Psoas muscle (tissue), 8 donors: Measurements from ENCODE around the gene KAZN. TPM values are rescaled to one million over a fixed set of nuclear protein-coding genes. Genes with fewer than 3 reads are reported as not detected.

Experiments
- ATAC-seq, 4 donors: fragments of 200-7000 bp; cut with Tn5 transposase; one replicate each; pipeline ENCODE4 v1.9.1; 2020; ENCODE audit warnings: moderate library complexity in 3 of 4, mild to moderate bottlenecking in 2 of 4
- DNase-seq, 2 donors: peaks; one replicate each; pipeline ENCODE4 v3.0.0-alpha.2; 2020
- H3K27ac ChIP-seq: fragments of 200-600 bp; one replicate; pipeline ENCODE4 v1.8.0; 2022
- H3K27me3 ChIP-seq, 3 donors: fragments of 200-600 bp in 1 of 3; one replicate each; pipeline versions ENCODE4 v1.6.1 to v1.8.0; 2013 to 2022; ENCODE audit warnings: low read length in 2 of 3, mild to moderate bottlenecking in 2 of 3, moderate library complexity in 1 of 3; ENCODE audit not compliant: insufficient read depth in 3 of 3
- H3K36me3 ChIP-seq, 2 donors: fragments of 200-600 bp in 1 of 2; one replicate each; pipeline versions ENCODE4 v1.6.1 to v1.8.0; 2013 to 2022; ENCODE audit warnings: low read depth in 1 of 2, mild to moderate bottlenecking in 1 of 2, moderate library complexity in 1 of 2; ENCODE audit not compliant: insufficient read depth in 1 of 2
- H3K4me1 ChIP-seq: fragments of 200-600 bp; one replicate; pipeline ENCODE4 v1.8.0; 2022
- H3K4me3 ChIP-seq: fragments of 200-600 bp; one replicate; pipeline ENCODE4 v1.8.0; 2022; ENCODE audit warnings: mild to moderate bottlenecking
- H3K9me3 ChIP-seq: fragments of 200-600 bp; one replicate; pipeline ENCODE4 v1.8.0; 2022
- WGBS, 3 donors: extraction: QIAGEN DNeasy Blood & Tissue Kit; methylation state at CpG; one replicate each; pipeline versions ENCODE4 v1.1.6 to v1.1.7; 2013; 5-methylcytosine and 5-hydroxymethylcytosine counted together
- intact Hi-C, 2 donors: fragments of 100-400 bp; cut with DNase I; formaldehyde crosslinking; loops; one replicate each; pipeline versions ENCODE4 v1.11.0 to v1.14.2; 2022
- polyA plus RNA-seq, 3 donors: library from polyadenylated mRNA; stranded (reverse); fragments of 200-250 nt; gene quantifications; one replicate each; pipeline ENCODE4 v1.2.3, GENCODE V29; 2013
- total RNA-seq, 4 donors: library from RNA; stranded (reverse); fragmentation: NEBNext Ultra II Directional in 2 of 4; extraction: Animal tissue kit (Norgen Biotek cat#: 25700) in 2 of 4; gene quantifications; one replicate each; pipeline versions ENCODE4 v1.2.1 to v1.2.4, GENCODE V29; 2021 to 2023
- TF ChIP-seq, protein P1 (sequence below): fragments of 200-600 bp; IDR thresholded peaks from one replicate; pipeline ENCODE4 v1.8.0; 2022; ENCODE audit warnings: antibody characterized with exemption
- donor health status: healthy with polysubstance abuse.
- donor health status: DM: no; HTN: no; CAD: no; lungs with moderate emphysema.
- donor health status: Bipolar disorder and iron deficiency.
- donor health status: healthy.
- donor health status: DM: yes; HTN: yes; CAD: no.
- donor health status: DM: no; HTN: no; CAD: no.
- donor health status: DM: no; HTN: no; CAD: no.
- donor health status: DM: yes; HTN: yes; CAD: no.

Gene KAZN
- total and polyA plus RNA-seq, 7 donors = 0.23 to 2.3 (median 0.97) TPM

- Histone ChIP-seq H3K27ac (no peak overlapping the region), H3K9me3 (no peaks in the 10 kb centered on the region), H3K27me3 (peaks cover 0 to 3% (median 0%) of the 10 kb centered on the region in 3 donors), H3K36me3 (no peaks in the 10 kb centered on the region), H3K4me1 (no peaks in the 10 kb centered on the region), H3K4me3 (no peak overlapping the region)
- ATAC-seq (no peak), DNase-seq (no peak)
- TF ChIP-seq, protein P1, sequence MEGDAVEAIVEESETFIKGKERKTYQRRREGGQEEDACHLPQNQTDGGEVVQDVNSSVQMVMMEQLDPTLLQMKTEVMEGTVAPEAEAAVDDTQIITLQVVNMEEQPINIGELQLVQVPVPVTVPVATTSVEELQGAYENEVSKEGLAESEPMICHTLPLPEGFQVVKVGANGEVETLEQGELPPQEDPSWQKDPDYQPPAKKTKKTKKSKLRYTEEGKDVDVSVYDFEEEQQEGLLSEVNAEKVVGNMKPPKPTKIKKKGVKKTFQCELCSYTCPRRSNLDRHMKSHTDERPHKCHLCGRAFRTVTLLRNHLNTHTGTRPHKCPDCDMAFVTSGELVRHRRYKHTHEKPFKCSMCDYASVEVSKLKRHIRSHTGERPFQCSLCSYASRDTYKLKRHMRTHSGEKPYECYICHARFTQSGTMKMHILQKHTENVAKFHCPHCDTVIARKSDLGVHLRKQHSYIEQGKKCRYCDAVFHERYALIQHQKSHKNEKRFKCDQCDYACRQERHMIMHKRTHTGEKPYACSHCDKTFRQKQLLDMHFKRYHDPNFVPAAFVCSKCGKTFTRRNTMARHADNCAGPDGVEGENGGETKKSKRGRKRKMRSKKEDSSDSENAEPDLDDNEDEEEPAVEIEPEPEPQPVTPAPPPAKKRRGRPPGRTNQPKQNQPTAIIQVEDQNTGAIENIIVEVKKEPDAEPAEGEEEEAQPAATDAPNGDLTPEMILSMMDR = no peak
- WGBS, 3 donors = 70 to 81% (median 73%) methylated on average over 10 of the region's 10 CpGs
- intact Hi-C loops = no loop called here
Measured at GRCh38 chr1:14679027-14679688, 80.7 kb downstream of the KAZN start.

DNA sequence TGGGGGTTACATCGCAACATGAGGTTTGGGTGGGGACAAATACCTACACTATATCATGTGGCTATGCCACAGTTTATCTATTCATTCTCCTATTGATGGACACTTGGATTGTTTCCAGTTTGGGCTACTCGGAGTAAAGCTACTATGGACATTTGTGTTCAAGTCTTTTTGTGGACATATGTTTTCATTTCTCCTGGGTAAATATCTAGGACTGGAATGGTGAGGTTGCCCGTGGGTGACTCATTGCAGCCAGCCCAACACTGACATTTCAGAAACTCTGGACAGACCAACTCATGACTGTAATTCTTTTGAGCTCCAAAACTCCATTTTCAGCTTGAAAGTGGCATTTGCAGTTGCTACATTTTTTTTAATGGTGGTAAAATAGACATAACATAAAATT, 82.7 kb downstream of the KAZN start:
- WGBS, 3 donors = 76 to 83% (median 83%) methylated on average over 3 of the region's 3 CpGs
- TF ChIP-seq, protein P1 = no peak
- H3K27ac ChIP-seq = no peak overlapping the region
- H3K36me3 ChIP-seq = no peaks in the 10 kb centered on the region
- H3K4me3 ChIP-seq = no peak overlapping the region
- ATAC-seq (no peak), DNase-seq (no peak)
- no peaks in the 10 kb centered on the region for H3K9me3 ChIP-seq
- no peaks in the 10 kb centered on the region for H3K4me1 ChIP-seq
- intact Hi-C loops = no loop called here
- peaks cover 0 to 3% (median 0%) of the 10 kb centered on the region in 3 donors for H3K27me3 ChIP-seq

GRCh38 chr1:14682941-14683621, 84.6 kb downstream of the KAZN start:
- intact Hi-C loops = no loop called here
- no peak overlapping the region for H3K27ac ChIP-seq
- H3K4me3 ChIP-seq = no peak overlapping the region
- DNase-seq (no peak), ATAC-seq (no peak)
- no peaks in the 10 kb centered on the region for H3K4me1 ChIP-seq
- WGBS, 3 donors = 53 to 64% (median 54%) methylated on average over 15 of the region's 15 CpGs
- no peaks in the 10 kb centered on the region for H3K9me3 ChIP-seq
- H3K36me3 ChIP-seq = no peaks in the 10 kb centered on the region
- peaks cover 0 to 3% (median 0%) of the 10 kb centered on the region in 3 donors for H3K27me3 ChIP-seq
- TF ChIP-seq, protein P1 = no peak

DNA sequence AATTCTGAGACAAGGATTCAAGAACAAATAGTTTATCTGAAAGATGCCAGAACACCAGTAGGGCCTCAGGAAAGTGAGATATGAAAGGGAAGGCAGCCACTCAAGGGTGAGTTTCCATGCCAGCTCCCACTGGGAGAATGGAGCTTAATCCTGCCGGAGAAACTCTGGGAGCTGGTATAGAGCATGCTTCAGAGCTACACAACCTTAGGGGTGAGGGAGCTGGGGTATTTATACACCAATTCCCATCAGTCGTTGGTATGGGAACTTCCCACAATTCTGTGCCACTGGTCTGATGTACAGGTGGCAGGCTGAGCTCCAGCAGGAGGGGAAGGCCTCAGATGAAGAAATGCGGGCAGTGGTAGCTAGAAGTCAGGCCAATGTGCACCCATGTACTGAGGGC, 86.6 kb downstream of the KAZN start:
- TF ChIP-seq, protein P1 = no peak
- H3K27me3 ChIP-seq = peaks cover 0 to 3% (median 0%) of the 10 kb centered on the region in 3 donors
- H3K4me1 ChIP-seq = no peaks in the 10 kb centered on the region
- DNase-seq (no peak), ATAC-seq (no peak)
- H3K27ac ChIP-seq = no peak overlapping the region
- intact Hi-C loops = no loop called here
- WGBS, 3 donors = 89 to 92% (median 91%) methylated on average over 3 of the region's 3 CpGs
- no peaks in the 10 kb centered on the region for H3K36me3 ChIP-seq
- no peaks in the 10 kb centered on the region for H3K9me3 ChIP-seq
- no peak overlapping the region for H3K4me3 ChIP-seq
